ENCODE measurements around the gene SURF1.

Gene SURF1

GRCh38 chr9:133384736-133385321, 28.5 kb upstream of the SURF1 start:
- Histone ChIP-seq H3K9me2 (replicated peaks; ENCODE audit: insufficient read depth, low read length) (no peaks in the 10 kb centered on the region), H3K27ac (ENCODE audit: low read depth, low read length) (no peak overlapping the region), H3K27me3 (ENCODE audit: low read length) (no peaks in the 10 kb centered on the region), H4K20me1 (ENCODE audit: low read depth, low read length) (no peaks in the 10 kb centered on the region), H3K9me3 (ENCODE audit: insufficient read depth, low read length) (no peaks in the 10 kb centered on the region; the same call in 1 of the 2 replicates), H3K4me3 (ENCODE audit: insufficient read depth, low read length, poor library complexity, severe bottlenecking) (no peak overlapping the region), H3K79me2 (ENCODE audit: insufficient read depth, low read length) (no peaks in the 10 kb centered on the region), H3F3A (ENCODE audit: insufficient read depth) (no peaks in the 10 kb centered on the region), H3K4me2 (ENCODE audit: low read depth, low read length, poor library complexity, severe bottlenecking) (no peak overlapping the region), H3K9ac (ENCODE audit: low read length) (no peak overlapping the region), H2AFZ (ENCODE audit: low read depth, low read length, severe bottlenecking) (no peak overlapping the region), H3K36me3 (ENCODE audit: low read length) (no peaks in the 10 kb centered on the region)
- TF ChIP-seq EZH2phosphoT487 (conservative IDR thresholded peaks at IDR 0.05; ENCODE audit: low read length): no peak
- TF ChIP-seq, protein P1, sequence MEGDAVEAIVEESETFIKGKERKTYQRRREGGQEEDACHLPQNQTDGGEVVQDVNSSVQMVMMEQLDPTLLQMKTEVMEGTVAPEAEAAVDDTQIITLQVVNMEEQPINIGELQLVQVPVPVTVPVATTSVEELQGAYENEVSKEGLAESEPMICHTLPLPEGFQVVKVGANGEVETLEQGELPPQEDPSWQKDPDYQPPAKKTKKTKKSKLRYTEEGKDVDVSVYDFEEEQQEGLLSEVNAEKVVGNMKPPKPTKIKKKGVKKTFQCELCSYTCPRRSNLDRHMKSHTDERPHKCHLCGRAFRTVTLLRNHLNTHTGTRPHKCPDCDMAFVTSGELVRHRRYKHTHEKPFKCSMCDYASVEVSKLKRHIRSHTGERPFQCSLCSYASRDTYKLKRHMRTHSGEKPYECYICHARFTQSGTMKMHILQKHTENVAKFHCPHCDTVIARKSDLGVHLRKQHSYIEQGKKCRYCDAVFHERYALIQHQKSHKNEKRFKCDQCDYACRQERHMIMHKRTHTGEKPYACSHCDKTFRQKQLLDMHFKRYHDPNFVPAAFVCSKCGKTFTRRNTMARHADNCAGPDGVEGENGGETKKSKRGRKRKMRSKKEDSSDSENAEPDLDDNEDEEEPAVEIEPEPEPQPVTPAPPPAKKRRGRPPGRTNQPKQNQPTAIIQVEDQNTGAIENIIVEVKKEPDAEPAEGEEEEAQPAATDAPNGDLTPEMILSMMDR (IDR thresholded peaks at IDR 0.05; ENCODE audit: insufficient read depth, low read length, poor library complexity, severe bottlenecking): no peak

GRCh38 chr9:133383438-133383837, 27.2 kb upstream of the SURF1 start:
- Histone ChIP-seq H3K9me3 (ENCODE audit: insufficient read depth, low read length) (no peaks in the 10 kb centered on the region; the same call in 1 of the 2 replicates), H3K9ac (ENCODE audit: low read length) (no peak overlapping the region), H3K36me3 (ENCODE audit: low read length) (no peaks in the 10 kb centered on the region), H3K27me3 (ENCODE audit: low read length) (no peaks in the 10 kb centered on the region), H3K27ac (ENCODE audit: low read depth, low read length) (no peak overlapping the region), H3F3A (ENCODE audit: insufficient read depth) (no peaks in the 10 kb centered on the region), H3K4me3 (ENCODE audit: insufficient read depth, low read length, poor library complexity, severe bottlenecking) (no peak overlapping the region), H2AFZ (ENCODE audit: low read depth, low read length, severe bottlenecking) (no peak overlapping the region), H3K9me2 (replicated peaks; ENCODE audit: insufficient read depth, low read length) (no peaks in the 10 kb centered on the region), H3K4me2 (ENCODE audit: low read depth, low read length, poor library complexity, severe bottlenecking) (no peak overlapping the region), H3K79me2 (ENCODE audit: insufficient read depth, low read length) (no peaks in the 10 kb centered on the region), H4K20me1 (ENCODE audit: low read depth, low read length) (no peaks in the 10 kb centered on the region)
- TF ChIP-seq EZH2phosphoT487 (conservative IDR thresholded peaks at IDR 0.05; ENCODE audit: low read length): no peak
- TF ChIP-seq, protein P1 (IDR thresholded peaks at IDR 0.05; ENCODE audit: insufficient read depth, low read length, poor library complexity, severe bottlenecking): no peak

DNA sequence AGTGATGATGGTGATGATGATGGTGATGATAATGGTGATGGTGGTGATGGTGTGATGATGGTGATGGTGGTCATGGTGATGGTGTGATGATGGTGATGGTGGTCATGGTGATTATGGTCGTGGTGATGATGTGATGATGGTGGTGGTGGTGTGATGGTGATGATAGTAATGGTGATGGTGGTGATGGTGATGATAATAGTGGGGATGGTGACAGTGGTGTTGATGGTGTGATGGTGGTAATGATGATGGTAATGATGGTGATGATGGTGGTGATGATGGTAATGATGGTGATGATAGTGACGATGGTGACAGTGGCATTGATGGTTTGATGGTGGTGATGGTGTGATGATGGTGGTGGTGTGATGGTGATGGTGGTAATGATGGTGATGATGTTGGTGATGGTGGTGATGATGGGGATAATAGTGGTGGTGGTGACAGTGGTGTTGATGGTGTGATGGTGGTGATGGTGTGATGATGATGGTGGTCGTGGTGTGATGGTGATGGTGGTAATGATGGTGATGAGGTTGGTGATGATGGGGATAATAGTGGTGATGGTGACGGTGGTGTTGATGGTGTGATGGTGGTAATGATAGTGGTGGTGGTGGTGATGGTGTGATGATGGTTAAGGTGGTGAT, 26.3 kb upstream of the SURF1 start:
- Histone ChIP-seq H3K27me3 (ENCODE audit: low read length) (no peaks in the 10 kb centered on the region), H3K9me3 (ENCODE audit: insufficient read depth, low read length) (no peaks in the 10 kb centered on the region; the same call in 1 of the 2 replicates), H3K4me2 (ENCODE audit: low read depth, low read length, poor library complexity, severe bottlenecking) (no peak overlapping the region), H2AFZ (ENCODE audit: low read depth, low read length, severe bottlenecking) (no peak overlapping the region), H3F3A (ENCODE audit: insufficient read depth) (no peaks in the 10 kb centered on the region), H3K79me2 (ENCODE audit: insufficient read depth, low read length) (no peaks in the 10 kb centered on the region), H3K4me3 (ENCODE audit: insufficient read depth, low read length, poor library complexity, severe bottlenecking) (no peak overlapping the region), H3K9ac (ENCODE audit: low read length) (no peak overlapping the region), H4K20me1 (ENCODE audit: low read depth, low read length) (no peaks in the 10 kb centered on the region), H3K36me3 (ENCODE audit: low read length) (no peaks in the 10 kb centered on the region), H3K9me2 (replicated peaks; ENCODE audit: insufficient read depth, low read length) (no peaks in the 10 kb centered on the region), H3K27ac (ENCODE audit: low read depth, low read length) (no peak overlapping the region)
- TF ChIP-seq EZH2phosphoT487 (conservative IDR thresholded peaks at IDR 0.05; ENCODE audit: low read length): no peak
- TF ChIP-seq, protein P1 (IDR thresholded peaks at IDR 0.05; ENCODE audit: insufficient read depth, low read length, poor library complexity, severe bottlenecking): no peak
